AG09309 (cell line): ENCODE measurements around the gene PCGF2.

Experiments
- DNase-seq: peaks from one replicate; pipeline ENCODE4 v3.0.0-alpha.2; 2010; ENCODE audit warnings: low read depth
- H3K4me3 ChIP-seq: 2 replicates; pipeline ENCODE4 v1.5.1; 2011; ENCODE audit warnings: mild to moderate bottlenecking, low read depth, low read length, moderate library complexity; ENCODE audit not compliant: control insufficient read depth
- TF ChIP-seq, protein P1 (sequence below): IDR thresholded peaks from 2 replicates; pipeline ENCODE4 v1.5.1; 2011; ENCODE audit warnings: mild to moderate bottlenecking, low read depth, low read length, inconsistent platforms; ENCODE audit not compliant: insufficient read depth, control insufficient read depth; ENCODE audit errors: missing control alignments

The PCGF2 gene

DNA sequence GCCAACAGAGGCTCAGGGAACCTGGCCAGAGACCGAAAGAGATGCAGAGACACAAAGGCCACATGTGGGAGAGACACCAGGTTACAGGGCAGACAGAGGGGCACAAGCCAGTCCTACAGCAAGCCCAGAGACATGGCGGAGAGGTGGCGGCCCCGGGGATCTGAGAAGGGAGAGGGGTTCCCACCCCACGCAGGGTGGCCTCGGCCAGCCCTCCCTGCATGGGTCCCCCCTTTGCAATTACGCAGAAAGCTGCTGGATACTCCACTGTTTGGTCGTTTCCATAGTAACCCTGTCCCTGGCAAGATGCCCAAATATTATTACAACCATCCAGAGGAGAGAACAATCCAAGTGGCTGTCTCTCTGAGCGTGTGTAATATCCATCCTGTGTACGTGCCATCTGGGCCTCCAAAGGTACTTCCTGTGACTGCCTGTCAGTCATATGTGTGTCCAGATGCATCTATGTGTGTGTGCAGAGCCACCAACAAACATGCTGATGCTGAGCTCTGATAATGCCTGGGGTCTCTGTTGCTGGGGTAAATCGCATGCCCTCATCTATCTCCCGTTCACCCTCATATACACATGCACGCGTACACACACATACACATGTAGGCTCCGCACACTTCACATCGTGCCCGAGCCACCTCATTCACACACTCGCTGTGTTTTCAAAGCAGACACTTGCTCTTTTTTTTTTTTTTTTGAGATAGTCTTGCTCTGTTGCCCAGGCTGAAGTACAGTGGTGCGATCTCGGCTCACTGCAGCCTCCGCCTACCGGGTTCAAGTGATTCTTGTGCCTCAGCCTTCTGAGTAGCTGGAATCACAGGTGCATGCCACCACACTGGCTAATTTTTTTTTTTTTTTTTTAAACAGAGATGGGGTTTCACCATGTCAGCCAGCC is 5.5 kb downstream of the PCGF2 start:
- DNase-seq = no peak
- TF ChIP-seq, protein P1, sequence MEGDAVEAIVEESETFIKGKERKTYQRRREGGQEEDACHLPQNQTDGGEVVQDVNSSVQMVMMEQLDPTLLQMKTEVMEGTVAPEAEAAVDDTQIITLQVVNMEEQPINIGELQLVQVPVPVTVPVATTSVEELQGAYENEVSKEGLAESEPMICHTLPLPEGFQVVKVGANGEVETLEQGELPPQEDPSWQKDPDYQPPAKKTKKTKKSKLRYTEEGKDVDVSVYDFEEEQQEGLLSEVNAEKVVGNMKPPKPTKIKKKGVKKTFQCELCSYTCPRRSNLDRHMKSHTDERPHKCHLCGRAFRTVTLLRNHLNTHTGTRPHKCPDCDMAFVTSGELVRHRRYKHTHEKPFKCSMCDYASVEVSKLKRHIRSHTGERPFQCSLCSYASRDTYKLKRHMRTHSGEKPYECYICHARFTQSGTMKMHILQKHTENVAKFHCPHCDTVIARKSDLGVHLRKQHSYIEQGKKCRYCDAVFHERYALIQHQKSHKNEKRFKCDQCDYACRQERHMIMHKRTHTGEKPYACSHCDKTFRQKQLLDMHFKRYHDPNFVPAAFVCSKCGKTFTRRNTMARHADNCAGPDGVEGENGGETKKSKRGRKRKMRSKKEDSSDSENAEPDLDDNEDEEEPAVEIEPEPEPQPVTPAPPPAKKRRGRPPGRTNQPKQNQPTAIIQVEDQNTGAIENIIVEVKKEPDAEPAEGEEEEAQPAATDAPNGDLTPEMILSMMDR = no peak
- no peak overlapping the region for H3K4me3 ChIP-seq

DNA sequence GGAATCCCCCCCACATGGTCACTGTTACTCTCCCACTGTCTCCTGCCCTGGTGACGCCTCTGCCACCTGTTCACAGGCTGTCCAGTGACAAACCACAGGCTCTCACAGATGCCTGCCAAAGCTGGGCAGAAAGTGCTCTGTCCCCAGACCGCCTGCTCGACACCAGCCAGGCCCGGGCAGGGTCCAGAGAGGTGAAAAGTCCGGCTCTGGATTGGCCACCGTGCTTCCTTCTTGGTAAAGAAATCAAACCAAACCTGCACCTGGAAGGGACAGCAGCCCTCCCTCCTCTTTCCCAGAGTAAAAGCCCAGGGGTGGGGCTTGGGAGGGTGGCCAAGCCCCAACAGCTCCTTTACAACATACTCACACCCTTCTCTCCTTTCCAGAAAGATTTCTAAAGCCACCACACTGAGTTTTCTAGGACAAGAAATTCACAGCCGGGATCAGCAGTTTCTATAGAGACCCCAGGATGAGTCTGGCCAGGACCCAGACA is 6.2 kb downstream of the PCGF2 start:
- TF ChIP-seq, protein P1 = no peak
- DNase-seq = no peak
- no peak overlapping the region for H3K4me3 ChIP-seq

DNA sequence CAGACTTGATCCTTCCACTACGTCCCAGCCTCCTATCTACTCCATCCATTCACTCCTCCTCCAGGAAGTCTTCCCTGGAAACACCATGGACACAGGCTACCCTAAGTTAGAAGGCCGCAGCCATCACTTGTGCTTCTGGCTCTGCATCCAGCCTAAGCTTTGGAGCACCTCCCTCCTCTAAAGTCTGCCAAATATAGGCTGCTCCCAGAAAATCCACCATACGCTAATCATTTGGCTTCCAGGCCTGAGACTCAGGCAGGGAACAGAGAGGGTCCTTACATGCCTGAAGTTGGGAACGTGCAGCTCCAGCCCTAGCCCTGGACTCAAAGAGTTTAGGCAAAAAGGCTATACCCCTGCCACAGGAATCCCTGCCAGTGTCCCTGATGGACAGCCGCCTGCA is 6.7 kb downstream of the PCGF2 start:
- no peak for DNase-seq
- TF ChIP-seq, protein P1 = no peak
- no peak overlapping the region for H3K4me3 ChIP-seq

DNA sequence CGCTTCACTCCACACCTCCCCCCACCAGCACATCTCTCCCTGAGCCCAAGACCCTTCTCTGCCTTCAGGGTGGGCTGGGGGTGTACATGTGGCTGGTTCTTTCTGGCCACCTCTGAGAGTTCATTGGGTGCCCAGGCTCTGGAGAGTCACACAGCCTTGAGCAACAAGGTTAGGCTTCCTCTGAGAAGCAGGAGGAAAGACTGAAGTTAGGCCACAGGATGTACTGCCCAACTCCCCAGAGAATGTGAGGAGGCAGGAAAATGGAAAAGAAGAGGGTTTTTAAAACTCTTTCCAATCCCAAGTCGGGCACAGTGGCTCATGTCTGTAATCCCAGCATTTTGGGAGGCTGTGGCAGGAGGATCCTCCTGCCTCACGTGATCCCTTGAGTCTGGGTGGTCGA is 7.3 kb downstream of the PCGF2 start:
- no peak overlapping the region for H3K4me3 ChIP-seq
- TF ChIP-seq, protein P1 = no peak
- DNase-seq = no peak

DNA sequence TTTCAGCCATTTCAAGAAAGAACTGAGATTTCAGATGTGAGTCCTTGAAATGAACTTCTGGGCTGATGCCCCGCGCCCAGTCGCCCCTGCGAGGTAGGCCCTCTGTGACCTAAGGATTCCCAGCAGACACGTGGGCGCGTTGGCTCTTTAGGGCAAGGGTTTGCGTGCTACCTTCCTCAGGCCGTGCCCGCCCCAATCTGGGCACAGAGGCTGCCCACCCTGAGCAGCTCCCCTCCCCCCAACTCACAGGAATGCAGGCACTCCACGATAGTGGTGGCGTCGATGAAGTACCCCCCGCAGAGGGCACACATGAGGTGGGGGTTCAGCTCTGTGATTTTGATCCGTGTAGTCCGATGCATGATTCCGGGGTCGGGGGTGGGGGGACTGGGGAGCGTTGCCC is 8.1 kb downstream of the PCGF2 start:
- no peak for DNase-seq
- no peak overlapping the region for H3K4me3 ChIP-seq
- TF ChIP-seq, protein P1 = no peak

DNA sequence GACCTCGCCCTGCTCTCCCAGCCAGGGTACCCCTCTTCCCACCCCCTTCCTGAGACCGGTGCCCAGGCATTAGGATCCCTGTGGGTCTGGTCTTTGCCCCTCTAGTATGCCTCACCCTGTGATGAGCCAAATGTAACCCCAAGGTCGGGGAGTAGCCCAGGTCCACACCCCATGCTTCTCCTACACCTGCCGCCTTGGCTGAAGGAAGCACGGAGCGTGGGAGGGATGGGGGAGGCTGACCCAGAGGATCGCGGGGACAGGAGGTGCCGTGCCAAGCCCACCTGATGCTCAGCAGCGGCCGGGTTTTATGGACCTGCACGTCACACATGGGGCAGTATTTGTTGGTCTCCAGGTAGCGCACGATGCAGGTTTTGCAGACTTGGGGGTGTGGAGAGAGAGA is 8.8 kb downstream of the PCGF2 start:
- TF ChIP-seq, protein P1 = no peak
- DNase-seq = no peak
- H3K4me3 ChIP-seq = no peak overlapping the region
